Natural killer cell (primary cell): ENCODE results near the gene SLIT1. TPM values are rescaled to one million over a fixed set of nuclear protein-coding genes. Genes with fewer than 3 reads are reported as not detected.

ENCODE experiments used
- ATAC-seq, 3 donors: fragments of 150-1000 bp in 2 of 3; fragments of 200-7000 bp in 1 of 3; cut with Tn5 transposase; 1 replicate in 1 of 3; 2 replicates in 2 of 3; pipeline ENCODE4 v1.10.0; 2021; ENCODE audit warnings: mild to moderate bottlenecking in 2 of 3, moderate library complexity in 2 of 3
- DNase-seq, 2 donors: peaks; one replicate each; pipeline versions ENCODE4 v3.0.0 to v3.0.0-alpha.2; 2013 to 2021; ENCODE audit warnings: mixed read lengths in 1 of 2
- H3K27ac ChIP-seq: one replicate; pipeline ENCODE4 v1.5.1; 2013; ENCODE audit warnings: mild to moderate bottlenecking, low read length
- H3K27me3 ChIP-seq: one replicate; pipeline ENCODE4 v1.6.1; 2013; ENCODE audit warnings: low read length; ENCODE audit not compliant: control insufficient read depth, insufficient read depth
- H3K36me3 ChIP-seq: one replicate; pipeline ENCODE4 v1.6.1; 2013; ENCODE audit warnings: low read length; ENCODE audit not compliant: control insufficient read depth, insufficient read depth
- H3K4me1 ChIP-seq: one replicate; pipeline ENCODE4 v1.6.1; 2013; ENCODE audit warnings: low read length; ENCODE audit not compliant: control insufficient read depth, insufficient read depth
- H3K4me3 ChIP-seq: one replicate; pipeline ENCODE4 v1.5.1; 2013; ENCODE audit warnings: low read length
- H3K9me3 ChIP-seq: one replicate; pipeline ENCODE4 v1.6.1; 2013; ENCODE audit warnings: low read length; ENCODE audit not compliant: control insufficient read depth, insufficient read depth
- H3K27ac Mint-ChIP-seq, 2 donors: one replicate each; pipeline ENCODE4 v1.8.0; 2022; ENCODE audit warnings: mild to moderate bottlenecking in 2 of 2, mixed read lengths in 2 of 2, moderate library complexity in 1 of 2
- H3K27me3 Mint-ChIP-seq, 2 donors: one replicate each; pipeline ENCODE4 v1.8.0; 2022; ENCODE audit warnings: low read depth in 2 of 2, mixed read lengths in 2 of 2
- H3K36me3 Mint-ChIP-seq: one replicate; pipeline ENCODE4 v1.8.0; 2022; ENCODE audit warnings: mixed read lengths
- H3K4me1 Mint-ChIP-seq, 2 donors: one replicate each; pipeline ENCODE4 v1.8.0; 2022; ENCODE audit warnings: mixed read lengths in 2 of 2
- H3K4me3 Mint-ChIP-seq: one replicate; pipeline ENCODE4 v1.8.0; 2022; ENCODE audit warnings: mild to moderate bottlenecking, moderate library complexity, mixed read lengths
- H3K9me3 Mint-ChIP-seq, 2 donors: one replicate each; pipeline ENCODE4 v1.8.0; 2022; ENCODE audit warnings: mixed read lengths in 2 of 2
- WGBS: methylation state at CpG from one replicate; pipeline ENCODE4 v1.1.7; 2013; ENCODE audit warnings: missing lambda C conversion rate; ENCODE audit not compliant: insufficient coverage; 5-methylcytosine and 5-hydroxymethylcytosine counted together
- intact Hi-C: fragments of 100-400 bp; cut with micrococcal nuclease; formaldehyde crosslinking; loops from one replicate; pipeline ENCODE4 v1.14.2; 2022
- total RNA-seq, 4 donors: library from RNA; stranded (reverse); fragments of 120-200 nt in 1 of 4; gene quantifications; one replicate each; pipeline versions ENCODE4 v1.2.3 to v1.2.4, GENCODE V29; 2013 to 2022
- TF ChIP-seq, protein P1 (sequence below): fragments of 200-600 bp; IDR thresholded peaks from one replicate; pipeline ENCODE4 v1.8.0; 2022; ENCODE audit warnings: antibody characterized with exemption

SLIT1 gene
- total RNA-seq, 3 donors from 2014 or later (not counting 1 experiment from before 2014, with no cell fraction given): 0.28 to 1.5 (median 1.1) TPM

DNA sequence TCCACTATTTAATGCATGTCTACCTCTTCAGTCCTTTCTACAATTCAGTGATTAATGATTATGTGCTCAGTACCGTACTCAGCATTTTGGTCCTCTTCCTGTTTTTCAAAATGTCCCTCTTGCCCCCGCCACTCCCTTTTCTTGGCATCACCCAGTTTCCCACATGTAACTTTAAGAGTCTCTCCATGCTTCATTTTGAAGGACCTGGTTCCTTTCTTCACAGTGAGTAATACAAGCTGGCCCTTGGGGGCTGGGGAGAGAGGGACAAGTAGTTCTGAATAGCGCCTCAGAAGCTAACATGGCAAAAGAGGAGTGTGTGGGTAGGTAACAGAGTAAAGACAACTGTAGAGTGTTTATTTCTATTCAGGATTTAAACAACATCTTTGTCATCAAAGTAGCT, 34.6 kb upstream of the SLIT1 start:
- H3K4me3 ChIP-seq: no peak overlapping the region
- H3K4me1 Mint-ChIP-seq: peaks cover 8 to 12% of the 10 kb centered on the region in 2 donors

GRCh38 chr10:97217299-97217698, 31.5 kb upstream of the SLIT1 start:
- Histone ChIP-seq H3K36me3 (no peaks in the 10 kb centered on the region), H3K4me3 (no peak overlapping the region), H3K4me1 (no peaks in the 10 kb centered on the region), H3K9me3 (no peaks in the 10 kb centered on the region), H3K27me3 (no peaks in the 10 kb centered on the region), H3K27ac (no peak overlapping the region)
- ATAC-seq (no peak), DNase-seq (no peak)
- H3K4me1 Mint-ChIP-seq: peaks cover 0 to 4% of the 10 kb centered on the region in 2 donors
- H3K9me3 Mint-ChIP-seq: no peaks in the 10 kb centered on the region
- WGBS: 0% methylated on average over 1 of the region's 3 CpGs
- TF ChIP-seq, protein P1, sequence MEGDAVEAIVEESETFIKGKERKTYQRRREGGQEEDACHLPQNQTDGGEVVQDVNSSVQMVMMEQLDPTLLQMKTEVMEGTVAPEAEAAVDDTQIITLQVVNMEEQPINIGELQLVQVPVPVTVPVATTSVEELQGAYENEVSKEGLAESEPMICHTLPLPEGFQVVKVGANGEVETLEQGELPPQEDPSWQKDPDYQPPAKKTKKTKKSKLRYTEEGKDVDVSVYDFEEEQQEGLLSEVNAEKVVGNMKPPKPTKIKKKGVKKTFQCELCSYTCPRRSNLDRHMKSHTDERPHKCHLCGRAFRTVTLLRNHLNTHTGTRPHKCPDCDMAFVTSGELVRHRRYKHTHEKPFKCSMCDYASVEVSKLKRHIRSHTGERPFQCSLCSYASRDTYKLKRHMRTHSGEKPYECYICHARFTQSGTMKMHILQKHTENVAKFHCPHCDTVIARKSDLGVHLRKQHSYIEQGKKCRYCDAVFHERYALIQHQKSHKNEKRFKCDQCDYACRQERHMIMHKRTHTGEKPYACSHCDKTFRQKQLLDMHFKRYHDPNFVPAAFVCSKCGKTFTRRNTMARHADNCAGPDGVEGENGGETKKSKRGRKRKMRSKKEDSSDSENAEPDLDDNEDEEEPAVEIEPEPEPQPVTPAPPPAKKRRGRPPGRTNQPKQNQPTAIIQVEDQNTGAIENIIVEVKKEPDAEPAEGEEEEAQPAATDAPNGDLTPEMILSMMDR: no peak
- no peaks in the 10 kb centered on the region for H3K27me3 Mint-ChIP-seq
- H3K4me3 Mint-ChIP-seq: no peak overlapping the region
- H3K36me3 Mint-ChIP-seq: no peaks in the 10 kb centered on the region
- intact Hi-C loops: no loop called here
- H3K27ac Mint-ChIP-seq: no peak overlapping the region

More for the DNA sequence above, 34.6 kb upstream of the SLIT1 start:
- no peaks in the 10 kb centered on the region for H3K9me3 ChIP-seq
- no peaks in the 10 kb centered on the region for H3K4me1 ChIP-seq
- no peak for DNase-seq
- no peak overlapping the region for H3K4me3 Mint-ChIP-seq
- ATAC-seq: no peak
- 90% methylated on average over 3 of the region's 3 CpGs for WGBS
- H3K27ac Mint-ChIP-seq: no peak overlapping the region
- TF ChIP-seq, protein P1: no peak
- no peak overlapping the region for H3K27ac ChIP-seq
- peaks cover 6% of the 10 kb centered on the region for H3K36me3 Mint-ChIP-seq
- no peaks in the 10 kb centered on the region for H3K9me3 Mint-ChIP-seq
- peaks cover 11% of the 10 kb centered on the region for H3K36me3 ChIP-seq
- intact Hi-C loops: no loop called here
- H3K27me3 ChIP-seq: no peaks in the 10 kb centered on the region
- no peaks in the 10 kb centered on the region for H3K27me3 Mint-ChIP-seq

GRCh38 chr10:97215619-97216260, 30.0 kb upstream of the SLIT1 start:
- Mint-ChIP-seq H3K9me3 (no peaks in the 10 kb centered on the region), H3K36me3 (no peaks in the 10 kb centered on the region), H3K4me3 (no peak overlapping the region), H3K4me1 (peaks cover 0 to 4% of the 10 kb centered on the region in 2 donors), H3K27me3 (no peaks in the 10 kb centered on the region), H3K27ac (no peak overlapping the region)
- Histone ChIP-seq H3K4me3 (no peak overlapping the region), H3K9me3 (no peaks in the 10 kb centered on the region), H3K27me3 (no peaks in the 10 kb centered on the region), H3K27ac (no peak overlapping the region), H3K4me1 (no peaks in the 10 kb centered on the region), H3K36me3 (no peaks in the 10 kb centered on the region)
- TF ChIP-seq, protein P1: no peak
- WGBS: 88% methylated on average over 14 of the region's 15 CpGs
- DNase-seq: no peak
- intact Hi-C loops: no loop called here
- no peak for ATAC-seq

DNA sequence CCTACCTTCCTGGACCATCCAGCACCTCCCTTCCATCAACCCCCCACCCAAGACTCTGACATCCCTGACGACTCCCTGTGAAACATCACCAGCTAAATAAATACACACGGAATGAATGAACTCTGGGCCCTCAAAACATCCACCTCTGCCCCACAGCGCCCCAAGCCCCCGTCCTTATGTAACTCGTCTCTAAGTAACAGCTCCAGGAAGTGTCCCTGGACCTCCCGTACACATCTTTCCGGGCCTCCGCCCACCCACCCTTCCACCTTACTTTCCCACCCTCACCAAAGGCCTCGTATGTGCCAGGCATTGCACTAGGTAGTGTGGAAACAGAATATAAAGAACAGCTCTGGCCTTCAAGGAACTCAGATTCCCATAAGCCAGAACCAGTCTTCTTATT, 27.7 kb upstream of the SLIT1 start:
- intact Hi-C loops: no loop called here

More for the DNA sequence above, 27.7 kb upstream of the SLIT1 start:
- ATAC-seq (no peak), DNase-seq (no peak)
- no peak overlapping the region for H3K4me3 Mint-ChIP-seq
- Histone ChIP-seq H3K4me3 (no peak overlapping the region), H3K36me3 (no peaks in the 10 kb centered on the region), H3K9me3 (no peaks in the 10 kb centered on the region), H3K27me3 (no peaks in the 10 kb centered on the region), H3K27ac (no peak overlapping the region), H3K4me1 (no peaks in the 10 kb centered on the region)
- 84% methylated on average over 6 of the region's 9 CpGs for WGBS
- no peaks in the 10 kb centered on the region for H3K36me3 Mint-ChIP-seq
- no peaks in the 10 kb centered on the region for H3K9me3 Mint-ChIP-seq
- no peaks in the 10 kb centered on the region for H3K27me3 Mint-ChIP-seq
- TF ChIP-seq, protein P1: no peak
- H3K4me1 Mint-ChIP-seq: peaks cover 0 to under 1% of the 10 kb centered on the region in 2 donors
- no peak overlapping the region for H3K27ac Mint-ChIP-seq
